GM19035 (cell line): ENCODE results near the gene HSPA12B.

ENCODE experiments used
- ATAC-seq: cut with Tn5 transposase; IDR thresholded peaks from one replicate; pipeline ENCODE4 v1.9.1; 2021; ENCODE audit not compliant: unreplicated experiment

HSPA12B gene

DNA sequence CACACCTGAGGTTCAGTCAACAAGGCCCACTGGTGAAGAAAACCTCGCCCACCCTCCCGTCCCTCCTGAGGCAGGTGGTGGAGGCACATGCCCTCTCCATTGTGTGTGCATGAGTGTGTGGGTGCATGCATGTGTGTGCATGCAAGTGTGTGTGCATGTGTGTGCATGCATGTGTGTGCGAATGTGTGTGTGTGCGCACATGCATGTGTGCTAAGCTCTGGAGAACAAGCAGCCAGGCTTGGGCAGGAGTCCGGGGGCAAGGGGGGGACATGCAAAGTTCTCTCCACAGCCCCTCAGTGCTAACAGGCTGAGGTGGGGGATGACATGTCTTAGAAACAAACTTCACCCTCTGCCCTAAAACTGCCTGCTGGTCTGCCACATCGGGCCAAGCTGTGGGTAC is 3.1 kb upstream of the HSPA12B start:
- no peak for ATAC-seq

DNA sequence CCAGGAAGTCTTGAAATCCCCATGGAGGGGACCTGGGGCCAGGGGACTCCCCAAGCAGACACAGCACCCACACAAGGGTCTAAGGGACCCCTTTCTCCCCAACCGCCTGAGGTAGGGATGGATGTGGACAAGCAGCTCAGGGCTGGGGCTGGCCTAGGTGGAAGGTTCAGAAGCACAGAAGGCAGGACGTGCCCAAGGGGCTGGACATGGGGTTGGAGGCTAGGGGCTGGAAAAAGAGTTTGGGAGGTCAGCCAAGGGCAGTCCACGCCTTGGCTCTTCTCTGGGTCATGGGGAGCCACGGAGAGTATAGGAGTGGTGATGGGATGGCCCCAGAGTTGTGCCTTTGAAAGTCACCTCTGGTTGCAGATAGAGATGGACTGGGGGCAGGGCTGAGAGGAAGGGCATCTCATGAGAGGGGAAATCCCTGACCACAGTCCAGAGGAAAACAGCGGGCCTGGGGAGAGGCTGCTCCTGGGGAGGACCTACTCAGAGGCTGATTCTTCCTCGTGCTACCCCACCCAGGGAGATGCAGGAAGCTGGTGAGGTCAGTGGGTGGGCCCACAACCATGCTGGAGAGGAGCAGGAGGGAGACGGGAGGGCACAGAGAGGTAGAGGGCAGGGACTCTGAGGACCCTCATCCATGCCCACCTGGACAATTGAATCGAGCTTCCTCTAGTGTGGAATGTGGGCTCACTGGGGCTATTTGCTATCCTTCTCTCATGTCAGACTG is 2.5 kb upstream of the HSPA12B start:
- ATAC-seq: no peak

DNA sequence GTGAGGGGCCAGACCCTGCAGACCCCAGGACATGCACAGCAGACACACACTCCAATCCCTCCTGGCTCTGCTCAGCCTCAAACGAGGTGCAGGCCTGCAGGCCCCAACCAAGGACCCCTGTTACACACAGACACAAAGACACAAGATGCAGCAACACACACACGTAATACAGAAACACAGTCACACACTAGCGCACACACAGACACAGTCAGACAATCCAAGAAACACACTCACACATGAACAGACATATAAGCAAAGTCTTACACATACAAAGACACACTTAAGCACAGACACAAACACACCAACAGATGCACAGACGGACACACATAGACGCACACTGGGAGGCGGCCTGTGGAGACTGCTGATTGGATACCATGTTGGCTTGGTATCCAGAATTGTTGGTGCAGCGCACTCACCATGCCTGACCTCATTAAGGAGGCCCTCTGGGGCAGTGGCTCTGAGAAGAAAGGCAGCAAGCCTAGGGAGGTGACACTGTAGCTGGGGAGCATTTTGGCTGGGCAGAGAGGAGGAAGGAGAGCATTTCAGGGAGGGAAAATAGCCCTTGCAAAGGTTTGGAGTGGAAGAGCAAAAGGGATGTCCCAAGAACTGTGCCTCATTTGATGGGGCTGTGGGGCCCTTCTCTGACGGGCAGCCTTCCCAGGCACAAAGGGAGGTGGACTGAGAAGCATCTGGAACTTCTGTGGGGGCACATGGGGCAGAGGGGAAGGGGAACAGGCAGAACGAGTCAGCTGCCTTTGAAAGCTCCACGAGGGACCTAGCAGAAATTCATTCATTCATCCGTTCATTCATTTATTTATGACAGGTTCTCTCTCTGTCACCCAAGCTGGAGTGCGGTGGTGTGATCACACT is 1.4 kb upstream of the HSPA12B start:
- no peak for ATAC-seq

DNA sequence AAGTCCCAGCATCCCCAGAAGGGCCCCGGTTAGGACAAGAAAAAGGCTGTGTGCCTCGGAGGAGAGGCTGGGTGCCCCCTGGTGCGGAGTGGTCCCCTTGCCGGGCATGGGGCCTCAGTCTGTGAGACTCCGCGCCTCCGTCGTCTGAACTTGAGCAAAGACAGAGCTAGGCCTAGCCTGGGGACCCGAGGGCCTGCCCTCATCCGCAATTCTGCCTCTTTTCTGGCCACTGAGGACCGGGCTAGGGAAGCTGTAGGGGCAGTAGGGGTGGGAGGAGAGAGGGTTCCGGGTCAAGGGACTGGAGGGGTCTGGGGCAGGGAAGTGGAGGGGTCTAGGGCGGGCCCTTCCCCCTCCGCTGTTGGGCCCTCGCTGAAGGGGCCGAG is 550 bp upstream of the HSPA12B start:
- no peak for ATAC-seq

DNA sequence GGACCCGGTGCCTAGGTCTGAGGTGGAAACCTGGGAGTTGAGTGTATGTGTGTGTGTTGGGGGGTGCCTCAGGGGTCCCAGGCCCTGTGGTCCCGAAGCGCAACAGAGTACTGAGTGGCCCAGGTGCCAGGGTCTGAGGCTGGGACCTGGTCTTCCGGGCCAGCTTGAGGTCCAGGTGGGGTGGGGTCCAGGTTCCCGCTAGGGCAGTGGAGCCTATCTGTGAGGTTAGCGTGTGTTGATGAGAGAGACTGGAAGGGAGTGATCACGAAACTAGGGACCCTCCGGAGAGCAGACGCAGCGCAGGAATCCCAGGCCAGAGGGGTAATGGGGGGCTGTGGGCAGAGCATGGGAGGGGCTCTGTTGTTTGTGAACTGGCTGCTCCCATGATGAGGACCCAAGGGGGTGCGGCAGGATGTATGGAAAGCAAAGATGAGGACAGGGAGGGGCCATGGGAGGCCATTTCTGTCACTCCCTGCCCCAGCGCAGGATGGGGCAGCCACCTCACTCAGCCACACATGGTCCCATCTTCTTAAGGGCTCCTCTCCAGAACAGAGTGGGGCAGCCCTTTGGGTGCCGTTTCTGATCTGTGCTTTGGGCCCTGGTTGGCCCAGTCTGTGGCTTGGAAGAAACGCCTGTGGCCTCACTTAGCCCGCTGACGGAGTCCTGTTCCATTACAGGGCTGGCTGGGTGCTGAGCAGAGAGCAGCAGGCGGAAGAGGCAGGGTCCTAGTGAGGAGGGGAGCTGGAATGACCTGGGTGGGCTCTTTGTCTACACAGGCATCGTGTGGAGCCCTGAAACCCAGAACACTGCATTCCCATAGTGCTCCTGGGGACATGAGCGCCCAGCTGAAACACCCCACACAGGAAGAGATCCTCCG is 872 bp downstream of the HSPA12B start:
- ATAC-seq: no peak

DNA sequence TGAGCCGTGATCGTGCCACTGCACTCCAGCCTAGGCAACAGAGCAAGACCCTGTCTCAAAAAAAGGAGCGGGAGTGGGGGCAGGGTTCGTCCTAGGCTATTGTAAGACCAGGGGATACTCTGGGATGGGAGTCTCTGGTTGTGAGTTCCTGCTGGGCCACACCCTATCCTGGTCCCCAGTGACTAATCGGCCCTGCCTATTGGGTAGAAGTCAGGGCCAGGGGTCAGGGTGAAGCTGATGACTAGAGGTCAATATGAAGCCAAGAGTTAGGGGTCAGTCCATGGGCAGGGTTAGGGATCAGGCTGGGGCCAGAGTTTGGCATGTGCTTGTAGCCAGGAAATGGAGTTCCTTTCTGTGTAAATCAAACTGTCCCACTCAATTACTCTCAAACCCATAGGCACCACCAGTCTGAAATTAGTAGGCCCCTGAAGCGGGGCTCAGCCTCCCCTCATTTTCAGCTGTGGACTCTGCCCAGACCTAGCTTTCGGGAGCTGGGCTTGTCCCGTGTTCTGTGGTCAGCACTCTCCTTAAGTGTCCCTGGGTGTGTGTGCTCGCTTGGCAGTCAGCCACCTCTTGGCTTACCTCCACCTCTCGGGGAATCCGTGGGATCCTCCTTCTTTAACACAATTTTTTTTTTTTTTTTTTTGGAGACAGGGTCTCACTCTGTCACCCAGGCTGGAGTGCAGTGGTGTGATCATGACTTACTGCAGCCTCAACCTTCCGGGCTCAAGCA is 1.8 kb downstream of the HSPA12B start:
- no peak for ATAC-seq

DNA sequence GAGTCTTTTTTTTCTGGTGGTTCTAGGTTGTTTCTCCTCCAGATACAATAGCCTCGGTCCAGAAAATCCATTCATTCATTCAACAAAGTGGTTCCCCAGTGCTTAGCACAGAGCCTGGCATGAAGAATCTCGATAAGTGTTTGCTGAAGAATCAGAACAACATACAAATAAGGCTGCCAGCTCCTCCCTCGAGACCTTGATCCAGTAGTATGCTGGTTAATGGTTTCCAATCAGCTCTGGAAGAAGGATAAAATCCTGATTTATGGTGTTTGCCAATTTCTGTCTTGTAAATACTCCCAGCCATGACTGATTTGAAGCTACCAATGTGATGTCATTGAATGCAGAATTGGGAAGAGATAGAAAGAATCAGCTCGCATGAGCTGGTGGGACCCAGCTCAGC is 3.3 kb downstream of the HSPA12B start:
- ATAC-seq: no peak

DNA sequence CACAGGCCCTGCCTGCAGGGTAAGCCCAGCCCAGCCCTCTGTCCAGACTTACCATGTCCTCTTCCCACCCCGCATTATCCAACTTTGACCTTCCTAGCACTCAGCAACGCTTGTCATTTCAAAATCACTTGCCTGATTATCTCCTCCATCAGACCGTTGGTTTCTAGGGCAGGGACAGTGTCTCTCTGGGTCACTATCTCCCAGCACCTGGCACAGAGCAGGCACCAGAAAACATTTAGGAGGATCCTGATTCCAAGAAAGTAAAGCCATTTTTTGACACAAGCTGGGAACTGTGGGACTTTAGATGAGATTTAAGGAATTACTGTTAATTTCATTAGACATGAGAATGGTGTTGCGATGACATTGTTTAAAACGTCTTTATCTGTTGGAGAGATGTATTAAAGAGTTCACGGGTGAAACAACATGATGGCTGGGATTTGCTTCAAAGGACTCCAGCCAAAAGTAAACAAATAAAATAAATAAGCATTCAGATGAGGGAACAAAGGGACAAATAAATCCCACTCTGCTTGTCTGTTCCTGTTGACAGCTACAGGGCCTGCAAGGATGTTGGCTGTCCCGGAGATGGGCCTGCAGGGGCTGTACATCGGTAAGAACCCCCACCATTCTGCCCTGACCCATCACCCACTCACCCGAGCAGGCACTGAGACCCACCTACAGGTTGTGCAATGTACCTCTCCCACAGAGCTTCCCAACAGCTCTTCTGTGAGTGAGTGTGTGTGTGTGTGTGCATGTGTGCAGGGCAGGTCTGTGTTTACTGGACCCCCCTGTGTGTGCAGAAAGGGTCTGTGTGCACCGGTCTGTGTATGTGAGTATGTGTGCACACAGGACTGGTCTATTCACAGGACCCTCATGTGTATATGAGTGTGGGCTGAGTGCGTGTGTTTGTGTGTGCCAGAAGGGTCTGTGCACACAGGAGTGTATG is 5.9 kb downstream of the HSPA12B start:
- no peak for ATAC-seq

DNA sequence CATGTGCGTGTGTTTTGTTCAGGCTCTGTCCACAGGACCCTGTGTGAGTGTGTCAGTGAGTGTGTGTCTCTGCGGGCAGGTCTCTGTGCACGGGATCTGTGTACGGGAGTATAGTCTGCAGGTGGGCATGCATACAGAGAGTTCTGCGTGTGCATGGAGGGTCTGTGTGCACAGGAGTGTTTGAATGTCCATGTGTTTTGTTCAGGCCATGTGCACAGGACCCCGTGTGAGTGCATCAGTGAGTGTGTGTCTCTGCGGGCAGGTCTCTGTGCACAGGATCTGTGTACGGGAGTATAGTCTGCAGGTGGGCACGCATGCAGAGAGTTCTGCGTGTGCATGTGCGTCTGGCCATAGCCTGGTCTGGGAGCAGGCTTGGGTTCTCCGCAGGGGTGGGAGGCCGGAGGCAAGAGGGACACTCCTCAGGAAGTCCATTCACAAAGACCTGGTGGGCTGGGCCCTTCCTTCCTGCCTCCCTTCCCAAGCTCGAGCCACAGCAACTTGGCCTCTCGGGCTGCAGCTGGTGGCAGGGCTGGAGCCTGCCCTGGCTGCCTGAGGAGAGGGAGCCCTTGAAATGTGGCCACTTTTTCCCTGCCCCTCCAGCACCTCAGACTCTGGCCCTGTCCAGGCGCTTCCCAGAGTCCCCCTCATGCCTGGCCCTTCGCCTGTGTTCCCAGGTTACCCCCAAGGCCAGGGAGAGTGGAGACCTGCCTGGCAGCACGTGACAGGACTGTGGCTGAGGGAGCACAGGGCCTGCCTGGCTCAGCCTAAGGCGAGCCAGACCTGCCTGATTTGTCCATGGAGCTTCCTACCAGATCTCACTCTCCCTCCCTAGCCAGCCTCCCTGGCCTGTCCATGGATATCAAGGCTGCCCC is 6.8 kb downstream of the HSPA12B start:
- no peak for ATAC-seq

DNA sequence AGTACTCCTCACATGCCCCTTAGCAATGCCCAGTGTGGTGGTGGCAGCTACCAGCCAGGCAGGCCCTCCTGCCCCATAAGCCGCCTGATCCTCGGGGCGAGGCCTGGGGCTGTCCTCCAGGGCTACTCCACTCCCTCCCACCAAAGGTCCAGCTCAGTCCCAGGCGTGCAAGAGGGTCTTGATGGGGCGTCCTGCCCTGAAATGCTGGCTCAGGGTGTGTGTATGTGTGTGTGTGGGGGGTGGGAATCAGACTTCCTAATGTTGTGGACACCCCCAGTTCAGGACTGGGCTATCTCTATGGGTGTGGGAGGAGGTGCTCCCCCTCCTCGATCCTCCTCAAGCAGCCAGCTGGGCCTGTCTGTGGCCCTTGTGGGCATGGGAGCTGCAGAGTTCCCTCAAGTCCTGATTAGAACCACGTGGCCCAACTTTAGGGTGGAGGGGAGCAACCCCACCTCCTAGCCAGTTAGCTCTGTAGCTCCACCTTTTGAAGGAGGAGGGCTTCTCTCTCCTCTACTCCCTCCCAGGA is 7.5 kb downstream of the HSPA12B start:
- ATAC-seq: no peak

DNA sequence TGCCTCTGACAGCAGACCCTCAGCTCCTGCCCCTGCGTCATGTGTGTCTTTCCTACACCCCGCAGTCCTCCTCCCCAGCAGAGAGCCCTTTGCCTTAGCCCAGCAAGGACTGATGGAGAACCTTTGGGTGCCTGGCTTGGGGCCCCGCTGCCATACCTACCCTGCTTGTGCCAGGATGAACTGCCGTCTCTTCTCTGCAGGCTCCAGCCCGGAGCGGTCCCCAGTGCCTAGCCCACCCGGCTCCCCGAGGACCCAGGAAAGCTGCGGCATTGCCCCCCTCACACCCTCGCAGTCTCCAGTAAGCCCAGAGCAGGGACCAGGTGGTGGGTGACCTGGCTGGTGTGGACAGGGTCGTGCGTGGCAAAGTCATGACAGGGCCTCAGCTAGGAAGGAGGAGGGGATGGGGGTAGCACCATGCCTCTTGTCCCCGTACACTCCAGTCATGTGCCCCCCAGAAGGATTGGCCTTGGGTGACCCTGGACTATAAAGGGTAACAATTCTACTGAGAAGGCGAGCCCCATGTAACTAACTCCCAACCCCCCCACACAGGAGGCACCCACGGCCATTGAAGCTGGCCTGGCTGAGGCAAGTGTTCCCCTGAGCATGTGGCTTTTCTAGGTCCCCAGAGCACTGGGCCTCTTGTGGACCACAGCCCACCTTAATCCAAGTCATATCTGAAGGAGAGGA is 8.3 kb downstream of the HSPA12B start:
- no peak for ATAC-seq

DNA sequence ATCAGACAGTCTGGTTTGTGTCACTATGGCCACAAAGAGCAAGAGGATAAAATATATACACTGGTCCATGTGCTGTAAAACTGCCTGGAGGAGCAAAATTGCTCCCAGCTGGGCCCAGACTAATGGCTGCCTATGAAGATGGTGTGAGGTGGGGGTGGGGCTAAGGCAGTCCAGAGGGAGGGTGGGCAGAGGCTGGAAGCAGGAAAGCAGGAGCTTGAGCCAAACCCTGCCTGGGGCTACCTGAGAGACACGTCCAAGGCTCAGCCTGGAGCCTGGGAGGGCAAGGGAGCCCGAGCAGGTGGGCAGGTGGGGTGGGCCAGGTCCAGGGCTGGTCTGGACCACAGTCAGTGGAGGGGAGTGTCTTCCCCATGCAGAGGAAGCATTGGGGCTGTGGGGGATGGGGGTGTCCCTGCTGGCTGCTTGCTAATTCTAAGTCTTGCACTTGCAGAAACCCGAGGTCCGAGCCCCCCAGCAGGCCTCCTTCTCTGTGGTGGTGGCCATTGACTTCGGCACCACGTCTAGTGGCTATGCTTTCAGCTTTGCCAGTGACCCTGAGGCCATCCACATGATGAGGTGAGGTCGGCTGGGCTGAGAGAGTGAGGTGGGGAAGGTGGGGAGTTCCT is 9.5 kb downstream of the HSPA12B start:
- ATAC-seq: no peak

DNA sequence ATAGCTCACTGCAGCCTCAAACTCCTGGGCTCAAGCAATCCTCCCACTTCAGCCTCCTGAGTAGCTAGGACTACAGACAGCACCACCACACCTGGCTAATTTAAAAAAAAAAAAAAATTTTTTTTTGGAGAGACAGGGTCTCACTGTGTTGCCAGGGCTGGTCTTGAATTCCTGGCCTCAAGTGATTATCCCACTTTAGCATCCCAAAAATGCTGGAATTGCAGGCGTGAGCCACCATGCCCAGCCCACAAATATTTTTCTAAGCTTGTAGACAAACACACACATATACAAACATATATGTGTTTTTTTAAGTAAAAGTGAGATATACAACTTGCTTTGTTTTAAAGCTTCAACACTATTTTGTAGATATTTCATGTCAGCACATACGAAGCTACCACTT is 10.8 kb downstream of the HSPA12B start:
- ATAC-seq: no peak

DNA sequence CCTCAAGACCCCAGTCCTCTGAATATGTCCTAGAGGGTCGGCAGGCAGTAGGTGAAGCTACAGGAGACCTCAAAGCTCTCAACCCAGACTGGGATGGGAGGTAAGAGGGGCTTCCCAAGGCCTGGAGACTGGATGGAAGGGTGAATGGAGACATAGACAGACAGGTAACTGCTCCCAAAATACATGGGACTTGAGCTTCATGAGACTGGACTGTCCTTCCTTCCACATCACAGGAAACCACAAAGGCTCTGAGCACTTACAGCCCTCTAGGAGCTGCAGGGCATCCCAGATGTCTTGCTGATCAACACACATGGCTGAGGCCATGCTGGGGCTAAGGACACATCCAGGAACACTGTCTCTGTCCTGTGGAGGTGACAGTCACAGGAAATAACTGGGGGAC is 11.6 kb downstream of the HSPA12B start:
- no peak for ATAC-seq

DNA sequence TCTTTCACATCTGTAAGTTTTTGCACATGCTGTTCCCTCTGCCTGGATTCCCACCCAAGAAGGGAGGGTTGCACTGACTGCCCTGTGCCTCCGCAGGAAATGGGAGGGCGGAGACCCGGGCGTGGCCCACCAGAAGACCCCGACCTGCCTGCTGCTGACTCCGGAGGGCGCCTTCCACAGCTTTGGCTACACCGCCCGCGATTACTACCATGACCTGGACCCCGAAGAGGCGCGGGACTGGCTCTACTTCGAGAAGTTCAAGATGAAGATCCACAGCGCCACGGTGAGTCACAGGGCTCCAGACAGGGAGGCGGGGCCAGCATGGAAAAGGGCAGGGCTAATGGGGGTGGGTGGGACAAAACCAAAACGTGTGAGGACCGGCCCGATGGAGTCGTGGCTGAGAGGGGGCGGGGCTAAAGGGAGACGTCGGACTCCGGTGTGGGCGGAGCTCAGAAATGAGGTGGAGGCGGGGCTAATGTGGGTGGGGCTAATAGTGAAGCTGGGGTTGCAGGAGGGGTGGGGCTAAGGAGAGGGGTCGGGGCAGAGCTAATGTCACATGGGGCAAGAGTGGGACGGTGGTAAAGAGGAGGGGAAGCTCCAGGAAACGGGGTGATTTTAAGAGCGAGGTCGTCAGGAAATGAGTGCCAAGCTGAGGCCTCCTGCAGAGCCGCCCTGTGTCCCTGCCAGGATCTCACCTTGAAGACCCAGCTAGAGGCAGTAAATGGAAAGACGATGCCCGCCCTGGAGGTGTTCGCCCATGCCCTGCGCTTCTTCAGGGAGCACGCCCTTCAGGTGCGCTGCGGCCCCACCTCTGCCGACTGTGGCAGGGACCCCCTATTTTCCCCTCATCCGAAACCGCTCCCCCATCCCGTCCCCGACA is 12.6 kb downstream of the HSPA12B start:
- ATAC-seq: no peak

DNA sequence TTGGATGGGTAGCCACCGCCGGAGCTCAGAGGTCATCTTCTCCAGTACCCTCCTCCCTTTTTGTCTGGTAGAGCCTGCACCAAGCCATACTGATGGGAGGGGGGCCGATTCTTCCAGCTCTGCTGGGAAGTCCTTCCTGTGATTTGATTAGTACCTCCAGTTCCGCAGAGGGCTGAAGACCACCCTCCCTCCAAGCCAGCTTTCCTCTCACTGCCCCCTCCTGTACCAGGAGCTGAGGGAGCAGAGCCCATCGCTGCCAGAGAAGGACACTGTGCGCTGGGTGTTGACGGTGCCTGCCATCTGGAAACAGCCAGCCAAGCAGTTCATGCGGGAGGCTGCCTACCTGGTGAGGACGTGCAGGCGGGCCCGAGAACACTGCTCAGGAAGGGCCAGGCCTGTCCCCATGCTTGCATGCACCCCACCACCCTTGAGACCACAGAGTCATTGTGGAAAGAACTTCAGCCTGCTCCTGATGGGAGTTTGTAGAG is 13.2 kb downstream of the HSPA12B start:
- no peak for ATAC-seq
